Panc1 (cell line): Measurements from ENCODE around the gene SIK3. TPM values are rescaled to one million over a fixed set of nuclear protein-coding genes. Genes with fewer than 3 reads are reported as not detected.

Experiments used
- ATAC-seq: fragments of 200-7000 bp; cut with Tn5 transposase; 2 replicates; pipeline ENCODE4 v1.9.1; 2020; ENCODE audit warnings: mild to moderate bottlenecking, moderate library complexity
- BruUV-seq: library from RNA; stranded (reverse); fragments of 400-500 nt; replicated peaks from 2 replicates; lab custom pipeline; 2021; lab: Mats Ljungman, UMichigan
- CTCF ChIA-PET: fragments of 300-600 bp; sonication (Branson Sonifier 250); formaldehyde crosslinking; loops from one replicate; lab custom pipeline; 2022; ENCODE audit warnings: antibody characterized with exemption; lab: Charles Lee
- POLR2A ChIA-PET: fragments of 300-600 bp; sonication (Branson Sonifier 250); formaldehyde crosslinking; loops from one replicate; lab custom pipeline; 2022; ENCODE audit warnings: antibody characterized with exemption; lab: Charles Lee
- DNase-seq: peaks from one replicate; pipeline ENCODE4 v3.0.0-alpha.2; 2010; ENCODE audit warnings: low read depth, low spot score
- H3K27ac ChIP-seq: 2 replicates; pipeline ENCODE4 v1.5.1; 2011; ENCODE audit warnings: mild to moderate bottlenecking, low read length, inconsistent platforms
- H3K27me3 ChIP-seq: fragments of 200-500 bp; sonication (Bioruptor generic); 2 replicates; pipeline ENCODE4 v1.6.0; 2014; ENCODE audit warnings: low read length, inconsistent platforms; ENCODE audit not compliant: control insufficient read depth, insufficient read depth
- H3K36me3 ChIP-seq: fragments of 200-500 bp; sonication (Bioruptor generic); 2 replicates; pipeline ENCODE4 v1.5.1; 2014; ENCODE audit warnings: inconsistent platforms, mild to moderate bottlenecking, low read length, moderate library complexity; ENCODE audit not compliant: control insufficient read depth, insufficient read depth
- H3K4me1 ChIP-seq: 2 replicates; pipeline ENCODE4 v1.5.1; 2011; ENCODE audit warnings: inconsistent platforms, mild to moderate bottlenecking, low read length, moderate library complexity; ENCODE audit not compliant: control insufficient read depth, insufficient read depth
- H3K4me3 ChIP-seq, 2 experiments: 2 replicates each; pipeline ENCODE4 v1.5.1; 2011 to 2012; ENCODE audit warnings: low read depth in 2 of 2, low read length in 2 of 2, mild to moderate bottlenecking in 2 of 2, inconsistent platforms in 1 of 2, moderate library complexity in 1 of 2
- H3K9me3 ChIP-seq: fragments of 200-500 bp; sonication (Bioruptor generic); 2 replicates; pipeline ENCODE4 v1.5.1; 2014; ENCODE audit warnings: low read depth, mild to moderate bottlenecking, inconsistent platforms, low read length, moderate library complexity; ENCODE audit not compliant: control insufficient read depth, insufficient read depth
- CTCF ChIP-seq: fragments of 450-650 bp; IDR thresholded peaks from 2 replicates; pipeline ENCODE4 v1.5.1; 2017; ENCODE audit warnings: mild to moderate bottlenecking
- POLR2AphosphoS5 ChIP-seq: IDR thresholded peaks from 2 replicates; pipeline ENCODE4 v1.6.1; 2012; ENCODE audit warnings: mild to moderate bottlenecking, low read depth, low read length, moderate library complexity
- SIN3A ChIP-seq: IDR thresholded peaks from 2 replicates; pipeline ENCODE4 v1.6.1; 2012; ENCODE audit warnings: low read depth, mild to moderate bottlenecking, low read length, moderate library complexity, borderline replicate concordance; ENCODE audit not compliant: insufficient read depth
- TCF7L2 ChIP-seq: IDR thresholded peaks from 2 replicates; pipeline ENCODE4 v1.6.1; 2011; ENCODE audit warnings: mild to moderate bottlenecking, low read depth, low read length, inconsistent platforms
- in situ Hi-C: cut with HindIII; loops from 2 replicates; pipeline ENCODE4 v1.10.0; 2016; ENCODE audit warnings: low sequenced_read_pairs, low pct_unique_long_range_greater_than_20kb
- intact Hi-C: fragments of 100-400 bp; cut with micrococcal nuclease; formaldehyde crosslinking; loops from one replicate; pipeline ENCODE4 v1.10.0; 2022; ENCODE audit not compliant: unreplicated experiment
- total RNA-seq: library from RNA; stranded (reverse); gene quantifications from one replicate; pipeline ENCODE4 v1.2.1, GENCODE V29; 2021; ENCODE audit not compliant: unreplicated experiment
- TF ChIP-seq, protein P1 (sequence below), 2 experiments: IDR thresholded peaks; 2 replicates each; pipeline ENCODE4 v1.6.1; 2011 to 2012; ENCODE audit warnings: low read depth in 2 of 2, control low read depth in 1 of 2, low read length in 1 of 2, mild to moderate bottlenecking in 1 of 2, moderate library complexity in 1 of 2; ENCODE audit not compliant: insufficient read depth in 1 of 2

SIK3 gene
- total RNA-seq, 1 experiment from 2014 or later, result 39.7 TPM

DNA sequence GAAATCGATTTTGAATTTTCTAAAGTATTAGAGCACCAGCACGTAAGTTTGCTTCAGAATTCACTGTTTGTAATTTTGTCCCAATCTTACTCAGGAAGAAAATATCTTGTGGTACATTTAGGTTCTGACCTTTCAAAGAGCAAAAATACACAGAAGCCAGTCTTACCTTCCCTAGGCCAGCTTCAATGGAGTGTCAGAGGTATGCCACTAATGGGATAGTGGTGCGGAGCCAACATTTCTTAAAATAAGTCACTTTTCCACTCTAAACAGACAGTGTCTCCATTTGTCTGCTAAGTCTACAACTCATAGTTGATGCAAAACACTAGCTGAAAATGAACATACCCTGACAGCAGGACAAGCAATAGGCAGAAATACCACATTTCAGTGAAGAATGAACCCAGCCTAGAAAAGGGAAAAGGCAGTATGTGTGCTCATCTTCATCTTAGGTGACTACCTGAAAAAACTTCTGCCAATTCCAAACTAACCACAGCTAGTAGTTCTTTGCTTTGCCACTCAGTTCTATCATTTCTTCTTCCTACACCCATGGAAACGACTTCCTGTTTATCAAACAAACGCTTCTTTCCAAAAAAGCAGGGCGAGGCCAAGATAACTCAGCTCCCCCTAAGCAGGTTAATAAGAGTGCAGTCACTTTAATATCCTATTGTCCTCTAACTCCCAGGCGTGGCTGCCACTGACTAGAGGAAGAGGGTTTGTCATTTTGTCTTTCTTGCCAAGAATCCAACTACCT is 166.8 kb downstream of the SIK3 start:
- no TSS peak for BruUV-seq
- Histone ChIP-seq H3K4me3 (no peak overlapping the region), H3K27ac (no peak overlapping the region), H3K4me1 (peaks cover 3% of the 10 kb centered on the region), H3K27me3 (no peaks in the 10 kb centered on the region), H3K36me3 (no peaks in the 10 kb centered on the region), H3K9me3 (no peaks in the 10 kb centered on the region)
- no peak for ATAC-seq
- TF ChIP-seq CTCF (no peak), TCF7L2 (no peak), POLR2AphosphoS5 (no peak), SIN3A (no peak)
- ChIA-PET POLR2A (no interaction called here), CTCF (no interaction called here)
- in situ Hi-C loops, result no loop called here
- intact Hi-C loops, result no loop called here
- DNase-seq, result no peak

- in situ Hi-C loops, result no loop called here
- Histone ChIP-seq H3K9me3 (no peaks in the 10 kb centered on the region), H3K27ac (no peak overlapping the region), H3K4me3 (no peak overlapping the region), H3K36me3 (no peaks in the 10 kb centered on the region), H3K27me3 (no peaks in the 10 kb centered on the region), H3K4me1 (peaks cover 3% of the 10 kb centered on the region)
- DNase-seq (no peak), ATAC-seq (no peak)
- BruUV-seq, result no TSS peak
- TF ChIP-seq SIN3A, result no peak
- TF ChIP-seq, protein P1, sequence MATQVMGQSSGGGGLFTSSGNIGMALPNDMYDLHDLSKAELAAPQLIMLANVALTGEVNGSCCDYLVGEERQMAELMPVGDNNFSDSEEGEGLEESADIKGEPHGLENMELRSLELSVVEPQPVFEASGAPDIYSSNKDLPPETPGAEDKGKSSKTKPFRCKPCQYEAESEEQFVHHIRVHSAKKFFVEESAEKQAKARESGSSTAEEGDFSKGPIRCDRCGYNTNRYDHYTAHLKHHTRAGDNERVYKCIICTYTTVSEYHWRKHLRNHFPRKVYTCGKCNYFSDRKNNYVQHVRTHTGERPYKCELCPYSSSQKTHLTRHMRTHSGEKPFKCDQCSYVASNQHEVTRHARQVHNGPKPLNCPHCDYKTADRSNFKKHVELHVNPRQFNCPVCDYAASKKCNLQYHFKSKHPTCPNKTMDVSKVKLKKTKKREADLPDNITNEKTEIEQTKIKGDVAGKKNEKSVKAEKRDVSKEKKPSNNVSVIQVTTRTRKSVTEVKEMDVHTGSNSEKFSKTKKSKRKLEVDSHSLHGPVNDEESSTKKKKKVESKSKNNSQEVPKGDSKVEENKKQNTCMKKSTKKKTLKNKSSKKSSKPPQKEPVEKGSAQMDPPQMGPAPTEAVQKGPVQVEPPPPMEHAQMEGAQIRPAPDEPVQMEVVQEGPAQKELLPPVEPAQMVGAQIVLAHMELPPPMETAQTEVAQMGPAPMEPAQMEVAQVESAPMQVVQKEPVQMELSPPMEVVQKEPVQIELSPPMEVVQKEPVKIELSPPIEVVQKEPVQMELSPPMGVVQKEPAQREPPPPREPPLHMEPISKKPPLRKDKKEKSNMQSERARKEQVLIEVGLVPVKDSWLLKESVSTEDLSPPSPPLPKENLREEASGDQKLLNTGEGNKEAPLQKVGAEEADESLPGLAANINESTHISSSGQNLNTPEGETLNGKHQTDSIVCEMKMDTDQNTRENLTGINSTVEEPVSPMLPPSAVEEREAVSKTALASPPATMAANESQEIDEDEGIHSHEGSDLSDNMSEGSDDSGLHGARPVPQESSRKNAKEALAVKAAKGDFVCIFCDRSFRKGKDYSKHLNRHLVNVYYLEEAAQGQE (IDR thresholded peaks at IDR 0.05; ENCODE audit: insufficient read depth in 1 of 2, low read depth in 2 of 2, low read length in 1 of 2), result no peak
- no peak for TF ChIP-seq POLR2AphosphoS5
- TF ChIP-seq TCF7L2, result no peak
- TF ChIP-seq CTCF, result no peak
- CTCF ChIA-PET, result no interaction called here
- POLR2A ChIA-PET, result no interaction called here
- intact Hi-C loops, result no loop called here
Observed at GRCh38 chr11:116930586-116930985, 167.6 kb downstream of the SIK3 start.
